Measurements from ENCODE around the gene CFAP20DC.

GRCh38 chr3:58742239-58742638, 307.6 kb downstream of the CFAP20DC start:
- TF ChIP-seq CTCF (IDR thresholded peaks at IDR 0.05; ENCODE audit: low read depth, low read length): no peak
- TF ChIP-seq EZH2phosphoT487 (IDR thresholded peaks at IDR 0.05; ENCODE audit: low read depth): no peak

Measured in OCI-LY3 (cell line).